Calu3 (cell line): ENCODE measurements around the gene RFX3. TPM values are rescaled to one million over a fixed set of nuclear protein-coding genes. Genes with fewer than 3 reads are reported as not detected.

Experiments used
- BruUV-seq: library from RNA; stranded (reverse); fragments of 400-500 nt; replicated peaks from 2 replicates; lab custom pipeline; 2021; lab: Mats Ljungman, UMichigan
- CTCF ChIA-PET: fragments of 300-600 bp; sonication (Branson Sonifier 250); formaldehyde crosslinking; loops from one replicate; lab custom pipeline; 2022; ENCODE audit warnings: antibody characterized with exemption; lab: Charles Lee
- DNase-seq: peaks from one replicate; pipeline ENCODE4 v3.0.0; 2022
- H3K27ac Mint-ChIP-seq: one replicate; pipeline ENCODE4 v1.8.0; 2022; ENCODE audit warnings: mixed read lengths; ENCODE audit not compliant: unreplicated experiment
- H3K27me3 Mint-ChIP-seq: one replicate; pipeline ENCODE4 v1.8.0; 2022; ENCODE audit warnings: mixed read lengths; ENCODE audit not compliant: unreplicated experiment
- H3K36me3 Mint-ChIP-seq: one replicate; pipeline ENCODE4 v1.8.0; 2022; ENCODE audit warnings: mild to moderate bottlenecking, moderate library complexity, mixed read lengths; ENCODE audit not compliant: insufficient read depth, unreplicated experiment
- H3K4me1 Mint-ChIP-seq: one replicate; pipeline ENCODE4 v1.8.0; 2022; ENCODE audit warnings: mild to moderate bottlenecking, low read depth, mixed read lengths; ENCODE audit not compliant: unreplicated experiment
- H3K4me3 Mint-ChIP-seq: one replicate; pipeline ENCODE4 v1.8.0; 2022; ENCODE audit warnings: mild to moderate bottlenecking, low read depth, moderate library complexity, mixed read lengths; ENCODE audit not compliant: unreplicated experiment
- H3K9me3 Mint-ChIP-seq: one replicate; pipeline ENCODE4 v1.8.0; 2022; ENCODE audit warnings: low read depth, mixed read lengths; ENCODE audit not compliant: unreplicated experiment
- intact Hi-C: fragments of 100-400 bp; cut with micrococcal nuclease; formaldehyde crosslinking; loops from one replicate; pipeline ENCODE4 v1.10.0; 2022; ENCODE audit not compliant: unreplicated experiment
- total RNA-seq: library from RNA; stranded (reverse); gene quantifications from 2 replicates; pipeline ENCODE4 v1.2.3, GENCODE V29; 2022
- TF ChIP-seq, protein P1 (sequence below): fragments of 200-600 bp; IDR thresholded peaks from one replicate; pipeline ENCODE4 v1.8.0; 2022; ENCODE audit warnings: antibody characterized with exemption; ENCODE audit not compliant: unreplicated experiment

The RFX3 gene
- total RNA-seq, 1 experiment from 2014 or later: 10.1 TPM

DNA sequence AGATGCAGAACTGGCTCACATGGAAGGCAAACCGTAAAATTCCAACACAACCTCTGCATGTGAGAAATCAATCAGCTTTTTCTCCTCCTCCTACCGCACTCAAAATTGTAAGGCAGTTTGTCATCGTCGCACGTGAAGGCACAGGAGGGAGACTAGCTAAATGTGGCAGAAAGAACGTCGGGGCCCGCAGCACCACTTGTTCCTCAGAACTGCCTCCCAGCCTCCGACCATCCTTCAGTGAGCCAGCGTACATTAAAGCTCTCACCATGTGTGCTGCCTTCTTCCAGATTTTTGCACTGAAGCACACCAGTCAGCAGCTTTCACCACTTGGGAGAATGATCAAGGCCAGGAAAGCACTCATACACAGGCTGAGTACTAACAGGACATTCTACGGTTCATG lies 105.9 kb downstream of the RFX3 start:
- CTCF ChIA-PET: no interaction called here
- H3K27ac Mint-ChIP-seq: no peak overlapping the region
- no TSS peak for BruUV-seq

DNA sequence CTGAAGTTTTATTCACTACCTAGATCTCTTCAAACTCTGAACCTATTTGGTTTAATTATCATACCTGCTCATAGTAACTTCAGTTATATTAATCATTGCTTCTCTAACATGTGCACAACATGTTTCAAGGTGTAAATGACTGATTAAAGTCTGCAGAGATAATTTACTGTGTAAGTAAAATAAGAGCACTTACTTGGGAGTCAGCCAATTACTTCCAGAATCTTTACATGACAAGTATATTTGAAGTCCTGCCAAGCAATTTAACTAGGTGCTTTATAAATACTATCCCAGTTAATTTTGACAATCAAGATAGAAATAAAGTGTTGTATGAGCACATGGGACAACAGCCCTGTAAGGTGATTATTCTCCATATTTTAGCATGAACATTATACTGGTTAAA lies 109.9 kb downstream of the RFX3 start:
- CTCF ChIA-PET: no interaction called here
- H3K9me3 Mint-ChIP-seq: no peaks in the 10 kb centered on the region
- no peaks in the 10 kb centered on the region for H3K27me3 Mint-ChIP-seq
- TF ChIP-seq, protein P1, sequence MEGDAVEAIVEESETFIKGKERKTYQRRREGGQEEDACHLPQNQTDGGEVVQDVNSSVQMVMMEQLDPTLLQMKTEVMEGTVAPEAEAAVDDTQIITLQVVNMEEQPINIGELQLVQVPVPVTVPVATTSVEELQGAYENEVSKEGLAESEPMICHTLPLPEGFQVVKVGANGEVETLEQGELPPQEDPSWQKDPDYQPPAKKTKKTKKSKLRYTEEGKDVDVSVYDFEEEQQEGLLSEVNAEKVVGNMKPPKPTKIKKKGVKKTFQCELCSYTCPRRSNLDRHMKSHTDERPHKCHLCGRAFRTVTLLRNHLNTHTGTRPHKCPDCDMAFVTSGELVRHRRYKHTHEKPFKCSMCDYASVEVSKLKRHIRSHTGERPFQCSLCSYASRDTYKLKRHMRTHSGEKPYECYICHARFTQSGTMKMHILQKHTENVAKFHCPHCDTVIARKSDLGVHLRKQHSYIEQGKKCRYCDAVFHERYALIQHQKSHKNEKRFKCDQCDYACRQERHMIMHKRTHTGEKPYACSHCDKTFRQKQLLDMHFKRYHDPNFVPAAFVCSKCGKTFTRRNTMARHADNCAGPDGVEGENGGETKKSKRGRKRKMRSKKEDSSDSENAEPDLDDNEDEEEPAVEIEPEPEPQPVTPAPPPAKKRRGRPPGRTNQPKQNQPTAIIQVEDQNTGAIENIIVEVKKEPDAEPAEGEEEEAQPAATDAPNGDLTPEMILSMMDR: no peak
- BruUV-seq: no TSS peak
- H3K4me3 Mint-ChIP-seq: no peak overlapping the region
- no peak overlapping the region for H3K27ac Mint-ChIP-seq
- H3K36me3 Mint-ChIP-seq: no peaks in the 10 kb centered on the region
- intact Hi-C loops: no loop called here
- H3K4me1 Mint-ChIP-seq: no peaks in the 10 kb centered on the region
- no peak for DNase-seq

More for the DNA sequence above, 105.9 kb downstream of the RFX3 start:
- no peaks in the 10 kb centered on the region for H3K27me3 Mint-ChIP-seq
- TF ChIP-seq, protein P1: no peak
- H3K4me3 Mint-ChIP-seq: no peak overlapping the region
- no peaks in the 10 kb centered on the region for H3K4me1 Mint-ChIP-seq
- H3K9me3 Mint-ChIP-seq: no peaks in the 10 kb centered on the region
- DNase-seq: no peak
- intact Hi-C loops: no loop called here
- H3K36me3 Mint-ChIP-seq: no peaks in the 10 kb centered on the region

- no peak overlapping the region for H3K27ac Mint-ChIP-seq
- CTCF ChIA-PET: no interaction called here
- no peaks in the 10 kb centered on the region for H3K4me1 Mint-ChIP-seq
- intact Hi-C loops: no loop called here
- no peak for DNase-seq
- no peaks in the 10 kb centered on the region for H3K36me3 Mint-ChIP-seq
- no TSS peak for BruUV-seq
- H3K9me3 Mint-ChIP-seq: no peaks in the 10 kb centered on the region
- TF ChIP-seq, protein P1: no peak
- H3K27me3 Mint-ChIP-seq: no peaks in the 10 kb centered on the region
- no peak overlapping the region for H3K4me3 Mint-ChIP-seq
Observed at GRCh38 chr9:3413984-3414383, 111.8 kb downstream of the RFX3 start.

DNA sequence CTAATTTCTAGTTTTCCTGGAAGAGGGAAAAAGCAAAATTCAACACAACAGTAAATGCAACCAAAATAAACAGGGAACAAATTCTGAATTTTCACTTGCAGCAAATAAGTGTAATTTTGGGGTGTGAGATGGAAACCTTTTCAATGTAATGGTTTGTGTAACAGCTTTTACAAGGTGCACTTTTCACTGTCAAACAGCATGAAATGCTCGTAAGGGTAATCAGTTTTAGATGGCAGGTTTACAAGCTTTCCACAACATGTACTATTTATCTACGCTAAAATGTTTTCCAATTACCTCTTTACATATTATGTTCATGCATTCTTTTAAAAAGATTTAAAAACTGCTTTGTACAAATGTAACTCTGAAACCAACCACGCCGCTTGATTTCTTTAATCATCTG lies 115.3 kb downstream of the RFX3 start:
- Mint-ChIP-seq H3K4me3 (no peak overlapping the region), H3K36me3 (no peaks in the 10 kb centered on the region), H3K4me1 (no peaks in the 10 kb centered on the region), H3K27ac (no peak overlapping the region), H3K9me3 (no peaks in the 10 kb centered on the region), H3K27me3 (no peaks in the 10 kb centered on the region)
- TF ChIP-seq, protein P1: no peak
- no peak for DNase-seq
- intact Hi-C loops: no loop called here
- BruUV-seq: no TSS peak
- CTCF ChIA-PET: no interaction called here
